ENCODE results near the gene TNFSF8.

GRCh38 chr9:114855488-114855887, 74.9 kb downstream of the TNFSF8 start:
- TF ChIP-seq PATZ1 (CRISPR knock-in tag; IDR thresholded peaks at IDR 0.05; ENCODE audit: borderline replicate concordance) (no peak), ZNF565 (CRISPR knock-in tag; conservative IDR thresholded peaks at IDR 0.05; ENCODE audit: low read depth) (no peak), POU6F1 (CRISPR knock-in tag; IDR thresholded peaks at IDR 0.05; ENCODE audit: borderline replicate concordance, low read depth) (no peak), ESRRG (CRISPR knock-in tag; IDR thresholded peaks at IDR 0.05) (no peak), ZFP3 (CRISPR knock-in tag; IDR thresholded peaks at IDR 0.05) (no peak), GLIS3 (CRISPR knock-in tag; IDR thresholded peaks at IDR 0.05) (no peak), CREB5 (CRISPR knock-in tag; IDR thresholded peaks at IDR 0.05; ENCODE audit: low read depth) (no peak), ZNF8 (CRISPR knock-in tag; IDR thresholded peaks at IDR 0.05) (no peak)
